Neural progenitor cell (in vitro differentiated cells): ENCODE results near the gene CMTM8. TPM values are rescaled to one million over a fixed set of nuclear protein-coding genes. Genes with fewer than 3 reads are reported as not detected.

Source experiments
- DNase-seq: peaks from one replicate; pipeline ENCODE4 v3.0.0-alpha.2; 2016; ENCODE audit warnings: low spot score
- H2AFZ ChIP-seq: fragments of 200-600 bp; sonication (generic); replicated peaks from 2 replicates; pipeline ENCODE4 v1.6.1; 2016; ENCODE audit warnings: antibody characterized with exemption
- H3F3A ChIP-seq: fragments of 200-600 bp; sonication (generic); 2 replicates; pipeline ENCODE4 v1.6.1; 2016; ENCODE audit warnings: antibody characterized with exemption, low read depth
- H3K27ac ChIP-seq: fragments of 200-600 bp; sonication (generic); 2 replicates; pipeline ENCODE4 v1.5.1; 2016; ENCODE audit warnings: mild to moderate bottlenecking
- H3K27me3 ChIP-seq: fragments of 200-600 bp; sonication (generic); 2 replicates; pipeline ENCODE4 v1.6.1; 2016; ENCODE audit warnings: mild to moderate bottlenecking, moderate library complexity
- H3K36me3 ChIP-seq: fragments of 200-600 bp; sonication (generic); 2 replicates; pipeline ENCODE4 v1.5.1; 2016
- H3K4me1 ChIP-seq: fragments of 200-600 bp; sonication (generic); 2 replicates; pipeline ENCODE4 v1.6.1; 2016; ENCODE audit warnings: mixed run types
- H3K4me2 ChIP-seq: fragments of 200-600 bp; sonication (generic); 2 replicates; pipeline ENCODE4 v1.6.1; 2016
- H3K4me3 ChIP-seq: fragments of 200-600 bp; sonication (generic); 2 replicates; pipeline ENCODE4 v1.5.1; 2016
- H3K79me2 ChIP-seq: fragments of 200-600 bp; sonication (generic); 2 replicates; pipeline ENCODE4 v1.6.1; 2016; ENCODE audit warnings: low read depth
- H3K9ac ChIP-seq: fragments of 200-600 bp; sonication (generic); 2 replicates; pipeline ENCODE4 v1.6.1; 2016
- H3K9me3 ChIP-seq: fragments of 200-600 bp; sonication (generic); 2 replicates; pipeline ENCODE4 v1.5.1; 2016; ENCODE audit warnings: low read depth
- H4K20me1 ChIP-seq: fragments of 200-600 bp; sonication (generic); 2 replicates; pipeline ENCODE4 v1.6.1; 2016; ENCODE audit warnings: low read depth
- H3K27ac Mint-ChIP-seq: 3 replicates; pipeline ENCODE4 v1.8.0; 2021; ENCODE audit warnings: mixed read lengths
- H3K27me3 Mint-ChIP-seq: 2 replicates; pipeline ENCODE4 v1.8.0; 2022; ENCODE audit warnings: low read depth, mild to moderate bottlenecking, inconsistent platforms, moderate library complexity, mixed read lengths; ENCODE audit not compliant: insufficient read depth
- H3K36me3 Mint-ChIP-seq: 3 replicates; pipeline ENCODE4 v1.8.0; 2021; ENCODE audit warnings: mixed read lengths
- H3K4me1 Mint-ChIP-seq: 3 replicates; pipeline ENCODE4 v1.8.0; 2021; ENCODE audit warnings: mixed read lengths
- H3K4me3 Mint-ChIP-seq: 3 replicates; pipeline ENCODE4 v1.8.0; 2021; ENCODE audit warnings: mild to moderate bottlenecking, moderate library complexity, mixed read lengths
- H3K9me3 Mint-ChIP-seq: 3 replicates; pipeline ENCODE4 v1.8.0; 2020; ENCODE audit warnings: mixed read lengths
- CTCF ChIP-seq: fragments of 200-600 bp; sonication (generic); IDR thresholded peaks from 2 replicates; pipeline ENCODE4 v1.5.1; 2017; ENCODE audit warnings: antibody characterized with exemption, mild to moderate bottlenecking
- EZH2 ChIP-seq: fragments of 200-600 bp; sonication (generic); IDR thresholded peaks from 2 replicates; pipeline ENCODE4 v1.6.1; 2017; ENCODE audit warnings: antibody characterized with exemption, mild to moderate bottlenecking, moderate library complexity
- EZH2phosphoT487 ChIP-seq: fragments of 200-600 bp; sonication (generic); IDR thresholded peaks from 2 replicates; pipeline ENCODE4 v1.6.1; 2017; ENCODE audit warnings: antibody characterized with exemption
- total RNA-seq: library from RNA; depleted of rRNA; stranded (reverse); fragments of >200 nt; gene quantifications from 2 replicates; pipeline ENCODE4 v1.2.3, GENCODE V29; 2015; ENCODE audit warnings: low replicate concordance

The CMTM8 gene
- total RNA-seq, 1 donor from 2014 or later = 2.1 TPM

- H3K9me3 Mint-ChIP-seq = peaks cover 2% of the 10 kb centered on the region
- no peaks in the 10 kb centered on the region for H3K36me3 ChIP-seq
- no peak overlapping the region for H2AFZ ChIP-seq
- H3K4me3 Mint-ChIP-seq = no peak overlapping the region
- H3K4me3 ChIP-seq = no peak overlapping the region
- no peaks in the 10 kb centered on the region for H3K9me3 ChIP-seq
- no peaks in the 10 kb centered on the region for H3K79me2 ChIP-seq
- H3K27me3 Mint-ChIP-seq = peaks cover 11% of the 10 kb centered on the region
- H3K4me1 ChIP-seq = peaks cover 36% of the 10 kb centered on the region
- no peak overlapping the region for H3K9ac ChIP-seq
- H3F3A ChIP-seq = peaks cover 12% of the 10 kb centered on the region
- no peak for DNase-seq
- no peak overlapping the region for H3K27ac Mint-ChIP-seq
- H3K4me2 ChIP-seq = peak overlapping the region; percentile 14
- no peak for TF ChIP-seq CTCF
- no peak for TF ChIP-seq EZH2
- TF ChIP-seq EZH2phosphoT487 = no peak
- no peaks in the 10 kb centered on the region for H4K20me1 ChIP-seq
- H3K27me3 ChIP-seq = no peaks in the 10 kb centered on the region
- H3K36me3 Mint-ChIP-seq = no peaks in the 10 kb centered on the region
- H3K4me1 Mint-ChIP-seq = peaks cover 25% of the 10 kb centered on the region
- H3K27ac ChIP-seq = peak overlapping the region; percentile 4
Measured at GRCh38 chr3:32302601-32303398, 64.3 kb downstream of the CMTM8 start.

- no peak overlapping the region for H3K4me3 ChIP-seq
- H3K9me3 ChIP-seq = no peaks in the 10 kb centered on the region
- TF ChIP-seq CTCF (no peak), EZH2phosphoT487 (no peak), EZH2 (no peak)
- no peaks in the 10 kb centered on the region for H3K79me2 ChIP-seq
- H3K4me2 ChIP-seq = peak overlapping the region; percentile 14
- Mint-ChIP-seq H3K27me3 (peaks cover 11% of the 10 kb centered on the region), H3K4me1 (peaks cover 29% of the 10 kb centered on the region), H3K4me3 (no peak overlapping the region), H3K27ac (no peak overlapping the region), H3K36me3 (no peaks in the 10 kb centered on the region), H3K9me3 (peaks cover 2% of the 10 kb centered on the region)
- no peak for DNase-seq
- no peaks in the 10 kb centered on the region for H3K36me3 ChIP-seq
- peaks cover 42% of the 10 kb centered on the region for H3K4me1 ChIP-seq
- no peaks in the 10 kb centered on the region for H3K27me3 ChIP-seq
- H3F3A ChIP-seq = peaks cover 18% of the 10 kb centered on the region
- no peak overlapping the region for H2AFZ ChIP-seq
- H4K20me1 ChIP-seq = no peaks in the 10 kb centered on the region
- no peak overlapping the region for H3K27ac ChIP-seq
- H3K9ac ChIP-seq = no peak overlapping the region
Measured at GRCh38 chr3:32303399-32303747, 64.9 kb downstream of the CMTM8 start.

- no peaks in the 10 kb centered on the region for H3K79me2 ChIP-seq
- no peak overlapping the region for H3K27ac ChIP-seq
- DNase-seq = no peak
- H3K4me2 ChIP-seq = no peak overlapping the region
- TF ChIP-seq CTCF (no peak), EZH2 (no peak), EZH2phosphoT487 (no peak)
- Mint-ChIP-seq H3K36me3 (no peaks in the 10 kb centered on the region), H3K4me3 (no peak overlapping the region), H3K27ac (no peak overlapping the region), H3K27me3 (peaks cover 10% of the 10 kb centered on the region), H3K4me1 (peaks cover 29% of the 10 kb centered on the region), H3K9me3 (peaks cover 2% of the 10 kb centered on the region)
- H2AFZ ChIP-seq = no peak overlapping the region
- H3K9ac ChIP-seq = no peak overlapping the region
- H3K9me3 ChIP-seq = no peaks in the 10 kb centered on the region
- H3K27me3 ChIP-seq = no peaks in the 10 kb centered on the region
- H3K4me1 ChIP-seq = peaks cover 43% of the 10 kb centered on the region
- H3K4me3 ChIP-seq = no peak overlapping the region
- peaks cover 18% of the 10 kb centered on the region for H3F3A ChIP-seq
- H4K20me1 ChIP-seq = no peaks in the 10 kb centered on the region
- H3K36me3 ChIP-seq = no peaks in the 10 kb centered on the region
Measured at GRCh38 chr3:32303977-32304881, 65.7 kb downstream of the CMTM8 start.
